Stimulated activated CD4-positive, alpha-beta T cell treated with anti-CD3 and anti-CD28 coated beads, TNF-alpha, amount 100 ng/mL, for 1 hour (primary cell): ENCODE measurements around the gene DHRSX.
"Not testable (repeated sequence)": the region's sequence is repeated elsewhere in the genome, so short reads cannot be mapped to it uniquely, and the experiment has no call there.

Source experiments
- DNase-seq, 3 donors: peaks; one replicate each; pipeline ENCODE4 v3.0.0-alpha.2; 2020; ENCODE audit warnings: low read depth in 3 of 3, low spot score in 1 of 3

Gene DHRSX

GRCh38 chrX:2498781-2499302, 1.9 kb downstream of the DHRSX start:
- DNase-seq = no peak

- no peak for DNase-seq
Measured at GRCh38 chrX:2497961-2498780, 2.6 kb downstream of the DHRSX start.

DNA sequence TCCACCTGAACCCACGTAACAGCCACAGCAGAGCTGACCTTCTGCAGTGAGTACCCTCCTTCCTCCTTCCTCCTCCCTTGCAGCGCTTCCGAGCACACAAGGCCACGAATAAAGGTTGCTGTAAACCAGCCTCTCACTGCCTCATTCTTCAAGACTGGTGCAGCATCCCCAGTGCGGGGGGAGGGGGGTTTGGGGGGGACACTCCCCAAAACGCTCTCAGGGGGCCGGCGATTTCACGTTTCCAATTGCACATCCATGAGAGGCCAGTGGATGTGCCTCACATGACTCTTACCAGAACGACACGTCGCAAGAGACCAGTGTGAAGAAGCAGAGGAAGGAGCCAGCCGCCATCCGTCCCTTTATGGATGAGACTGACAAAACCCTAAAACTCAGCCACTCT, 5.2 kb downstream of the DHRSX start:
- no peak for DNase-seq

DNA sequence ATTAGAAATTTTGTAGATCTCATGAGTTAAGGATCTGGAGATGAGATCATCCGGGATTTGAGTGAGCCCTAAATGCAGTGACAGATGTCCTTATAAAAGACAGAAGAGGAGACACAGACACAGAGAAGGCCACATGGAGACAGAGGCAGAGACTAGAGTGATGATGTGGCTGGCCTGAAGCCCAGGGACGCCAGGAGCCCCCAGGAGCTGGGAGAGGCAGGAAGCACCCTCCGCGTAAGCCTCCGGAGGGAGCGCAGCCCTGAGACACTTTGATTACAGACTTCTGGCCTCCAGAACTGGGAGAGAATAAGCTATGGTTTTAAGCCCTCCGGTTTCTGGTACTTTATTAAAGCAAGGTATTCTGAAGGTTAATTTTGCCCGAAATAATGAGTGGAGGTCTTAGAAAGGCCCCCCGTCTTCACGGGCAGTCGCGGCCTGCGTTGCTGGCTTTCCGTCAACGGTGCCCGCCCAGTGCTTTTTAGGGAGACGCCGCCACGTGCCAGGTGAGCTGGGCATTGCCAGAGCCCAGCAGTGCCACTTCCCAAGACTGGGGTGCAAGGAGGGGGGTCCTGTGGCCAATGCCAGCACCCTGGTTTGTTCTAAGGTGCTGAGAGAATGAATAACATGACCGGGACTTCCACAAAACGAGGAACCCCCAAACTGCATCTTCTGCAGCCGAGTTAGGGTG, 8.1 kb downstream of the DHRSX start:
- DNase-seq = no peak

DNA sequence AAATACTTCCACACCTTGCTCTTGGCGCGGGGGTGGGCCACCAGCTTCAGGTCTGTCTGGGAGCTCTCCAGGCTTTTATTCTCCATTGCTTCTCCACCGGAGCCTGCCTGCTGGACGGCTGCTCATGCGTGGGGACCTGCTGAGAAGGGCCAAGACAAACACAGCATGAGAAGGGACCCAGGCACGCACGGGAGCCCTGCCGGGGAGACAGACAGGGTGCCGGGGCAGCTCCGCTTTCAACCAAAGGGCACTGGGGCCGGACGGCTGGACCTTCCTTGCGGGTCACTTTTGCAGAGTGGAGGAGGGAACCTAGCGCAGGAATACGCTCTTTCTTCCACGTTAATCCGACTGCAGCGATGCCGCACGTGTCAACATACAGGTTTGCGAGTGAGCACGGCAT, 10.1 kb downstream of the DHRSX start:
- DNase-seq = no peak

DNA sequence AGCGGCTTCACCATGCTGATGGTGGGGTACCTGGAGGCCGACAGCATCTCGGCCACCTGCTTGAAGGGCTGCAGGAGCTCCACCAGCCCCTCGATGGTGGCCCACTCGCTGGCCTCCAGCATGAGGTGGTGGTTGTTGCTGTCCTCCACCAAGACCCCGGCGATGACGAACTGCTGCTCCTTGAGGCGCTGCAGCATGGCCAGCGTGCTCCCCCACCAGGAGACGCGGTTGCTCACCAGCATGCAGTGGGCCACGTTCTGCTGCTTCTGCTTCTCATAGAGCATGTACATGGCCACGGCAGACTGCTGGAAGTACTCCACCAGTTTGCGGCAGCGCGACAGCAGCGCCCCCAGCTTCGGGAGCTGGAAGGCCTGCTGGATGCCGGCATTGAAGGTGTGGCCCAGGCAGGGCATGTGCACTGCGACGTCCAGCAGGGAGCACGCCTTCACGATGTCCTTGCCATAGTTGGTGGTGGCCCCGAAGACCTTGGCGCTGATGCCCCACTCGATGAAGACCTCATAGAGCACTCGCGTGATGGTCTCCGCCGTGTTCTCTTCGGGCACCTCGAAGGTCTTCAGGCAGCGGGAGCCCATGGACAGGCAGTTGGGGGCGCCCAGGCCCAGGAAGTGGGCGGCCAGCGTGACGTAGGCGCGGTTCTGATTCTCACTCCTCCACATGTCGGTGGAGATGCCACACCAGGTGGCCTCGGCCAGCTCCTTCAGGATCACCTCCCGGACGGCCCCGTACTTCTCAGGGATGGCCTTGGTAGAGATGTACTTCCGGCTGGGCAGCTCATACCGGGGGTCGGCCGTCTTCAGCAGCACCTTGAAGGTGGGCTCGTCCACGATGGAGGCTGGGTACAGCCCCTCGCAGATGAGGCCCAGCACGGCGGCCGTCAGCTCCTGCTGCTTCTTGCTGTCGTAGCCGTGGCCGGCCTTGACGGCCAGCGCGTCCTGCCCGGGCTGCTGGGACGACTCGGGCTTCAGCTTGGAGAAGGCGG, 11.0 kb downstream of the DHRSX start:
- DNase-seq = no peak

DNA sequence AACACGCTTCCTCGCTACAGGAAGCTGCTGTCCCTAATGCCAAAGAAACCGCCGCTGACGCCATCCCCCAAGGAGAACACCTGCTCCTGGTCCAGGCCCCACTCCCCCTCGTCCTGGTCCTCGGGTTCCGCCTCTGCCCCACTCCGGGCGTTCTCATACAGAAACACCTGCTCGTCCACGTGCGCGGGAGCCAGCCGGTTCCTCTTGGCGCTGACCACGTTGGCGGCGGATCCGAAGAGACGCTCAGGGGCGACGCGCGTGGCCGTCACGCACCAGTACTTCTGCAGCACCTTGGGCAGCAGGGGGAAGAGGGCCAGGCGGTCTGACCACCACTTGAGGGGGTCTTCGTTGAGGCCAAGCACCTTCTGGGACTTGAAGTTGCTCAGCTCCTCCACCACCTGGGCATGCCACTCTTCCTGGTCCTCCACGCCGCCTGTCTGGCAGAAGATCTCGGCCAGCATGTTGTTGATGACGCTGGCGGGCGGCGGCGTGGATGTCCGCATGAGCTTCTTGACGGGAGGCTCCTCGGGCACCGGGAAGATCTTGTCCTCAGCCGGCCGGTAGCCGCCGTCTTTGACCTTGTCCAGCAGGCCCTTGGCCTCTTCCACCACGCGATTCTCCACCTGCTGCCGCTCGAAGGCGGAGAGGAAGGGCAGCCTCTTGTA, 12.0 kb downstream of the DHRSX start:
- no peak for DNase-seq

DNA sequence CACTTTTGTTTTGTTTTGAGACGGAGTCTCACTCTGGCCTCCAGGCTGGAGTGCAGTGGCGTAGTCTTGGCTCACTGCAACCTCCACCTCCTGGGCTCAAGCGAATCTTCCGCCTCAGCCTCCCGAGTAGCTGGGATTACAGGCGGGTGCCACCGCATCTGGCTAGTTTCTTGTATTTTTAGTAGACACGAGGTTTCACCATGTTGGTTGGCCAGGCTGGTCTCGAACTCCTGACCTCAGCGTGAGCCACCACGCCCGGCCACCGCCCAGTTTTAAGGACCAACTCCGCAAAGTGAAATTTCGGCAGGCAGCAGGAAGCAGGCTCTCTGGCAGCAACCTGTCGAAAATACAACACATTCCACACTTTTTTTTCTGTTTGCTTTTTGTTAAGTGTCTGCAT, 13.4 kb downstream of the DHRSX start:
- DNase-seq = no peak

GRCh38 chrX:2486476-2487133, 14.2 kb downstream of the DHRSX start:
- DNase-seq = no peak

DNA sequence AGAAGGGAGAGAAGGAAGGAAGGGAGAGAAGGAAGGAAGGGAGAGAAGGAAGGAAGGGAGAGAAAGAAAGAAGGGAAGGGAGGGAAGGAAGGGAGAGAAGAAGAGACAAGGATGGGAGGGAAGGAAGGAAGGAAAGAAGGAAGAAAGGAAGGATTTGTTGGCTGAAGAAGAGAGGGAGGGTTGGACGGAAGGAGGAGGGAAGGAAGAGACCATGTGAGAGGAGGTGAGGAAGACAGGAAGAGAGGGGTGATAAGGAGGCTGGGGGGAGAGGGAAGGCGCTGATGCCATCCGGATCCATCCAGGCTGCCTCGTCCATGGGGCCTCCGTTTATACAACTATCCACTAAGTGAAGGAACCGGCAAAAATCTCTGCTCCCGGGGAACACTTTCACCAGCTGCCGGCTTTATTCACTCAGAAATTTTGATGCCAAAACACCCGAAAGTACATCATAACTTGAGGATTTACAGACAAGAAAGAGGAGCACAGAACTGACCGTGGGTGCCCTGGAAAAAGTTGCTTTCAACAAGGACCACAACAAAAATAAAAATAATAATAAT, 14.9 kb downstream of the DHRSX start:
- no peak for DNase-seq

GRCh38 chrX:2484721-2485648, 15.8 kb downstream of the DHRSX start:
- no peak for DNase-seq

DNA sequence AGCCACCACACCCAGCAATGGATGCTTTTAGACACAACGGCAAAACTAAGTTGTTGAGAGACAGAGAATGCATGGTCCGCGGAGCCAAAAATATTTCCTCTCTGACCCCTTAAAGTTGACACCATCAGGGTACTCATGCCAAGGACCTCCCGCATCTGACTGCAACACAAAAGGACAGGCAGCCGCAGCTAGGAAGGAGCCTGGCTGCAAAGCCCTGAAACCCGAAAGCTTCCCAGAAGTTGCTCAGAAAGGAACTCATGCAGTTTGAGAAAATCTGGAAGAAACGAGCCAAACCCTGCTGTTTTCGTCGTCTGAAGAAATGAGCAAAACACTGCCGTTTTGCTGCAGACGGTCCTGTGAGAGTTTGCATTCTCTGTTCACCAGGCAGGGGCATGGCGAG, 16.5 kb downstream of the DHRSX start:
- DNase-seq = no peak

- DNase-seq = no peak
Measured at GRCh38 chrX:2483398-2484060, 17.2 kb downstream of the DHRSX start.

GRCh38 chrX:2481597-2481996, 19.2 kb downstream of the DHRSX start:
- not testable (repeated sequence) for DNase-seq

DNA sequence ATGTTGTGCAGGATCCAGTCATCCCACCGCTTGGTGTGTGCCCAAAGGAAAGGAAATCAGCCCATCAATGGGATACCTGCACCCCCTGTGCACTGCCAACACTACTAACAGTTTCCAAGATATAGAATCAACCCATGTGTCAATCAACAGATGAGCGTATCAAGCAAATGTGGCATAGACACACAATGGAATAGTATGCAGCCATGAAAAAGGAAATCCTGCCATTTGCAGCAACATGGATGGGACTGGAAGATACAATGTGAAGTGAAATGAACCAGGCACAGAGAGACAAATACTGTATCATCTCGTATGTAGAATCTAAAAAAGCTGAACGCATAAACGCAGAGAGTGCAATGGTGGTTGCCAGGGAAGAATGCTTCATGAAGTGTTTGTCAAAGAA, 20.8 kb downstream of the DHRSX start:
- not testable (repeated sequence) for DNase-seq

DNA sequence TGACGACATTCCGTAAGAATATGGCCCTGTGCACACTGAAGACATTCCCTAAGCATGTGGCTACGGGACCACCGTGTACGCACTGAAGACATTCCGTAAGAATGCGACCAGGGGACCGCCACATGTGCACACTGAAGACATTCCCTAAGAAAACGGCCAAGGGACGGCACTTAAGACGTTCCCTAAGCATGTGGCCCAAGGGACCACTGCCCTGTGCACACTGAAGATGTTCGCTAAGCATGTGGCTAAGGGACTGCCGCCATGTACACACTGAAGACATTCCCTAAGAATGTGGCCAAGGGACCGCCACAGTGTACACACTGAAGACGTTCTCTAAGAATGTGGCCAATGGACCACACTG, 21.4 kb downstream of the DHRSX start:
- DNase-seq = no peak

DNA sequence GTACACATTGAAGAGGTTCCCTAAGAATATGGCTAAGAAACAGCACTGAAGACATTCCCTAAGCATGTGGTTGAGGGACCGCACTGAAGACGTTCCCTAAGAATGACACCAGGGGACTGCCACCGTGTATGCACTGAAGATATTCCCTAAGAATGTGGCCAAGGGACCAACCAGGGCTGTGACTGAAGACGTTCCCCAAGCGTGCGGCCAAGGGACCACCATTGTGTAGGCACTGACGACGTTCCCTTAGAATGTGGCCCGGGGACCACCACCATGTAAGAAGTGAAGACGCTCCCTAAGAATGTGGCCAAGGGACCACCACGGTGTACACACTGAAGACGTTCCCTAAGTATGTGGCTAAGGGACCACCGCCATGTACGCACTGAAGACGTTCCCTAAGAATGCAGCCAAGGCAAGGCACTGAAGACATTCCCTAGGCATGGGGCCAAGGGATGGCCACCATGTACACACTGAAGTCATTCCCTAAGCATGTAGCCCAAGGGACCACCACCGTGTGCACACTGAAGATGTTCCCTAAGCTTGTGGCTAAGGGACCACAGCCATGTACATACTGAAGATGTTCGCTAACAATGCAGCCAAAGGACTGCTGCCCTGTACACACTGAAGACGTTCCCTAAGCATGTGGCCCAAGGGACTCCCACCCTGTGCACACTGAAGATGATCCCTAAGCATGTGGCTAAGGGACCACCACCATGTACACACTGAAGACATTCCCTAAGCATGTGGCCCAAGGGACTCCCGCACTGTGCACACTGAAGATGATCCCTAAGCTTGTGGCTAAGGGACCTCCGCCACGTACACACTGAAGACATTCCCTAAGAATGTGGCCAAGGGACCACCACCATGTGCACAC, 22.0 kb downstream of the DHRSX start:
- no peak for DNase-seq
